ENCODE results near the gene JAG2.
A peak's percentile ranks its signal among the peaks of the same experiment; 100 is the strongest.

Gene JAG2

DNA sequence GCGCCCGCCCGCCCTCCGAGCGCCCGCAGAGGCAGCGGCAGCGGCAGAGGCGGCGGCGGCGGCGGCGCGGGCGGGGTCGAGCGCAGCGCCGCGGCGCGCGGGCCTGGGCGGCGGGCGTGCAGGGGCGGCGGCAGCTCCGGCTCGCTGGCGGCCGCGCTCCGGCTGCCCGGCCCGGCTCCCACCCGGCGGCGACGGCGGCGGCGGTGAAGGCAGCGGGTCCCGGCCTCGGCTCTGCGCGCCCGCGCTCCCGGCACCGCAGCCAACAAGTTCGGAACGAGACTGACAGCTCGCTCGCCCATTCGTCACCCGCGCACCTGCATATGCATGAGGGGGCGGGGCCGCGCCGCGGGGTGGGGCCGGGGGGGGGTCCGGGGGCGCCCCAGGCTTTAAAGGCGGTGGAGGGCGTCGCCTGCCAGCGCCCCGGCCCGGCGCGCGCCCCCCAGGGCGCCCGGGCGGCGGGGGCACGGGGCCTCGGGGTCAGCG lies at the start of gene JAG2:
Gene JAG2 (minus strand): TSS at position 281 of the 483 bp plus-strand sequence. CDS start 356 bp downstream, outside the sequence.
- DNase-seq (ENCODE audit: low spot score) = peak; percentile 61

DNA sequence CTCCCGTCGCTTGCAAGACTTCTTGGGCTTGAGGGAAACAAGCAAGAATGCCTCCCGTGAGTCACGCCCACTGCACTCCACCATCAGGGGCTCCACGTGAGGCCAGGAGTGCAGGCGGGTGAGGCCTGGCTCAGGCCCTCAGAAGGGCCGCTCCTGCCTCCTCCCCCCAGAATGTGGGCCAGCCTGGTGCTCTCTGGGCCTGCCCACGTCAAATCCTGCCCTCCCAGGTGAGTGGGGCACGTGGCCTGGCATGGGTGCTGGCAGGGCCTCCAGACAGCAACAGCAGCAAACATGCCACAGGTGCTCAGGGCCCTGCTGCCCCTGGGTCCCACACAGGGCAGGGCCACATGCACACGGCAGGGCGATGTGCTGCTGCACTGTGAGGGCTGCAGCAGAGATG lies 49.2 kb upstream of the JAG2 start:
- DNase-seq (ENCODE audit: low spot score) = no peak

GRCh38 chr14:105216490-105217247 lies 48.1 kb upstream of the JAG2 start:
- DNase-seq (ENCODE audit: low spot score) = no peak

- DNase-seq (ENCODE audit: low spot score) = no peak
These were observed 47.0 kb upstream of the JAG2 start for GRCh38 chr14:105215602-105216001.

- no peak for DNase-seq (ENCODE audit: low spot score)
These were observed 45.8 kb upstream of the JAG2 start for GRCh38 chr14:105214324-105214915.

DNA sequence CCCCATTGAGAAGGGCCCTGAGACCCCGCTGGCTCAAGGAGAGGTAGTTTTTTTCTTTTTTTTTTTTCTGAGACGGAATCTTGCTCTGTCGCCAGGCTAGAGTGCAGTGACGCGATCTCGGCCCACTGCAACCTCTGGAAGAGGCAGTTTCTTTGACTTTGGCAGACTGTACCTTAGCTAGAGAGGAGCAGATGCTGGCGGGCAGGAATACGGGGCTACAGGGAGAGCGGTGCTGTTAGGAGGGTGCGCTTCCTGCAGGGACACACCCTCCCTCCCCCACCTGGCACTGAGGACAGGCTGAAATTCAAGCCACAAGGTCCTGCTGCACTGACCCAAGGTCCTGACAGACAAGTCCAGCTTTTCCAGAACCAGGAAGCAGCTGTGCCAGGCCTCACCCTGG lies 44.8 kb upstream of the JAG2 start:
- no peak for DNase-seq (ENCODE audit: low spot score)

GRCh38 chr14:105212541-105213300 lies 44.1 kb upstream of the JAG2 start:
- no peak for DNase-seq (ENCODE audit: low spot score)

DNA sequence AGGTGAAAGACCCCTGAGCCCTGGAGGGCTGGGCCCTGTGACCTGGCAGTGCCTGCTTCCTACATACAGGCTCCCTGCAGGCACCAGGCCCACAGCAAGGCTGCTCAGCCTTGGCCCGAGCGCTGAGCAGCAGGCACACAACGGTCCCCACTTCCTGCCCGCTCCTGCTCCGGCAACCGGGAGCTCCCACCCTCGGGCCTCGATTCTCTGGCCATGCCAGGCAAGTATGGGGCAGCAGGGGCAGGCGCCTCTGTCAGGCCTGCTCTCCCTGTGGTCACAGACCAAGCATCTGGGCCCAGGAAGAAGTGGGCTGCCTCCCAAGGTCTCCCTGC lies 43.1 kb upstream of the JAG2 start:
- no peak for DNase-seq (ENCODE audit: low spot score)

- no peak for DNase-seq (ENCODE audit: low spot score)
These were observed 42.6 kb upstream of the JAG2 start for GRCh38 chr14:105211086-105211757.

DNA sequence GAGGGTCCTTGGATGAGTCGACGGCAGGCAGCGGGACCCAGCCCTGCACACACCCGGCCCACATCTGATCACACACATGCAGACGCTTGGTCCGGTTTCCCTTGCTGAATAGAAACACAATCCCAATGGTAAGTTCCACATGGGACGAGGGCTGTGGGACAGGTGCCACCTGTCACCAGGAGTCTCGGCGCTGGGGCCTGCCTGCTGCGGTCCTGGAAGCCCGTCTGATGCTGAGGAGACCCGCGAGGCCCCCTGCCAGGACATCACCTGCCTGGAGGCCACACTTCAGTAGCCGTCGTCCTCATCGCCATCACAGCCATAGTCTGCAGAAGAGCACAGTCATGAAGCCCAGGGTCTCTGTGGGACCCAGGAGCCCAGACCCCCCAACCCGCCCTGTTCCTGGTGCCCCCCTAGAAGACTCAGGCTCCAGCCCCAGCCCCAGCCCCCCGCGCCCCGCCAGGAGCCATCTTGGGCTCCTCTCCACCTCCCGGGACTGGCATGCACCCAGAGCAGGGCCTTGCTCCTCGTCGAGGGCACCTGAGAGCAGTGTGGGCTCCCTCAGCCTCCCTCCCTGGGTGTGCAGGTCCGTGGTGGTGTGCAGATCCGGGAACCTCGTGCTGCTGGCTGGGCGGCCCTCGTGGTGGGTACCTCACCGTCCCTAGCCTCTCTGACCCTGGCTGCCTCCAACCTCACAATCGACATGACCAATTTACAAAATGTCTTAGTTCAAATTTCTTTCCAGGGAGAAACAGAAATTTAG lies 41.9 kb upstream of the JAG2 start:
- no peak for DNase-seq (ENCODE audit: low spot score)

DNA sequence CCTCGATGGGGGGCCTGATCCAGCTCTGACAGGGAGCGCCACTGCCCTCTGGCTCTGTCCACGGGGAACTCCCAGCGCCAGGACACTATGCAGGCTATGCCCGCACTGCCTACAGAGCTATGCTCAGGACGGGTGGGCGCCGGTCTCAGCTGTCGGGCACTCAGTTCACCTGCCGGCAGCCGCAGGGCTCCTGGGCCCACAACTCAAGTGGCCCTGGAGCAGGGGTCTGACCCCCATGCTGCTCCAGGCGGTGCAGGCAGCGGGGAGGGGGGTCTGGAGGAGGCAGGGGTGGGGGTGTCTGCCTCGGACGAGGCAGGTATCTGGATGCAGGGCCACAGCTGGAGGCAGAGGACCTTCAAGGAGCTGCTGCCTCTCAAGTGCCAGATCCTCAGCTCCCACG lies 41.1 kb upstream of the JAG2 start:
- no peak for DNase-seq (ENCODE audit: low spot score)

GRCh38 chr14:105209091-105209490 lies 40.5 kb upstream of the JAG2 start:
- DNase-seq (ENCODE audit: low spot score) = no peak

- no peak for DNase-seq (ENCODE audit: low spot score)
These were observed 40.1 kb upstream of the JAG2 start for GRCh38 chr14:105208738-105209075.

DNA sequence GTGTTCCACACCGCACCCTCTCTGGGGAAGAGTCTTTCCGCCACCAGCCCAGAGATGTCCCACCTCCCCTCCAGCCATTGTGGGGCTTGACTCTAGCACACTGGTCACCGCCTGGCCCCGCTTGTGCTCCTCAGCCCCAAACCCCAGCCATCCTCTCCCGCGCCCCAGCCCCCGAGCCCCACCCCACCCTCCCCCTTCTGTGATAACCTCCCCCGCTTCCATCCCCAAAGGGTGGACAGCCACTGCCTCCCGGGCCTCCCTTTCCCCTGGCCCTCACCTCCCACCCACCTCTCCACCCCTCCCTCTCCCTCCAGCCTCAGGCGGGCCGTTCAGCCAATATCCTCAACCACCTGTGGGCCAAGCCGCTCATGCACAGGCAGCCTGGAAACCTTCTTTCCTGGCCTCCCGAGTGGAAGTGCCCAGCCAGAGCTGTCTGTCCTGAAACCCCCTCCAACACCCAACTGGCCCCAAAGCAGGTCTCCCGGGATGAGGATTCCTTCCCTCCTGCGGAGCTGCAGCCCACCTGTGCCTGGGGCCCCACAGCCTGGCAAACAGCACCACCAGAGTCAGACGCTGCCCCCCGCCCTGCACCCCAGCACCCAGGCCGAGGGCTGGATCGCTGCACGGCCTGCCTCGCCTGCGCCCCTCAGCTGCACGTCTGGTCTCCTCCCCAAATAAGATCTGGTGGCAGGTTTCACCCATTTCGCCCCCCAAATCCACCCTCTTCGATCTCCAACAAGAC lies 39.6 kb upstream of the JAG2 start:
- no peak for DNase-seq (ENCODE audit: low spot score)

DNA sequence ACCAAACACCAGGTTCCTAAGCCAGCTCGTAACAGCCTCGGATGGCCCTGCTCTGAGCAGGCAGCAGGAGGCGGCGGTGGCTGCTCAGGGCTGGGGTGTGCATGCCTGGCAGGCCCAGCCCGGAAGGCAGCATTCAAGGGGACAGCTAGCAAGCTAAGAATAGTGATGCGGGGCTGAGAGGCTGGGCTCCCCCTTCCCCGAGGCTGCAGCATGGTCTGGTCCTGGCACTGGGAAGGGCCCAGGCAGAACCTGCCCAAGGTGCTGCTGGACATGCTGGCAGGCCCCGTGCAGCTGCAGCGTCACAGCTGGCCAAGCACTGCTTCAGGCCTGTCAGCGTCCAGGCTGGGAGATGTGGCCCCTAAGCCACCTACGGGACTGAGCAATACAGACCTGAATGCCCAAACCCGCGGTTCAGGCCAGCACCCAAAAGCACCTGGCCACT lies 38.9 kb upstream of the JAG2 start:
- DNase-seq (ENCODE audit: low spot score) = no peak

GRCh38 chr14:105206873-105207272 lies 38.3 kb upstream of the JAG2 start:
- DNase-seq (ENCODE audit: low spot score) = no peak

DNA sequence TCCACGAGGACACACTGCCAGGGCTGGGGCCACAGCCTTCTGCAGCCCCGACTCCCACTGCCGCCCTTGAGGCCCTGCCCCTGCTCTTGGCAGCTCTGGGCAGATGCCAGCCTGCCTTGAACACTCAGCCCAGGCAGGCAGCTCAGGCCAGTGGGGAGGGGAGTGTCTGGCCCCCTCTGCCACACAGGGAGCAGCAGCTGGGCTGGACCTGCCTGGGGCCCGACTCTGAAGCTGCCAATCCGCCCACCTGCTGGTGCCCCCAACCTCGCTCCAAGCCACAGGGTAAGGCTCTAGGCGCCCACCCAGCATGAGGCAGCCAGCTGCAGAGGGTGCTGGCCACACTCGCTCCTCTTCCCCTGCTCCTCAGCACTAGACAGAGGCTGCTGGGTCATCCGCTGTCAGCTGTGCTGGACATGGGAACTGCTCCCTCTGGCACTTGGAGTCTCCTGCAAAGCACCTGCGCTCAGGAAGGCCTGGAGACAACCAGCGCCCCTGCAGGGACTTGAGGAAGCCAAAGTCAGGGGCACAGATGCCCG lies 37.2 kb upstream of the JAG2 start:
- no peak for DNase-seq (ENCODE audit: low spot score)

DNA sequence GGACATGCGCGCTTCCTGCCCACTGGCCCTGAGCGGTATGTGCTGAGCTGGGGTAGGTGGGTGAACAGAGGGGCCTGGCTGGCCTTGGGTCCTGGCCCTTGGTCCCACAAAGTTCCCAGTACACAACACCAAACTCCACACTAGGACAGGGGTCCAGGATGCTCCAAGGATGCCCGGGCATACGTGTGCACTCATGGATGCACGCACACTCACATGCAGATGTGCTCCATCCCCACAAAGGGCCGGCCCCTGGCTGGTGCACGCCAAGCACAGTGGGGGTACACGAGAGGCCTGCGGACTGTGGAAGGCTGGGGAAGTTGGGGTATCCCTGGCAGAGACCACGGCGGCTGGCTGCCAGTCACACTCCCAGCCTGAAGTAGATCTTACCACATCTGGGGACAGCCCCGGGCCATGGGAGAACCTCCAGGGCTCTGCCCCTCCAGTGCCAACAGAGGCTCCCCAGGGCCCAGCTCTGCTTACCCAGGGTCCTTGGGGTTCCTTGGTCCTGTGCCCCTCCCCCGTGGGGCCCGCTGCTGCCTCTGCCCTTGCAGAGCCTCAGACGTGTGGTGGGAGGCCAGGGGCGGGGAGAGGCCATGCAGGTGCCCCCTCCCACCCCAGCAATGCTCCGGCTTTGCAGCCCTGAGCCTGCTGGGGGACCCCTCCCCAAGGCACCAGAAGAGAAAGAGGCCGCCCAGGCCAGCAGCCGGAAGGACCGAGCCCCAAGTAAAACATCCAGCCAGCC lies 36.5 kb upstream of the JAG2 start:
- DNase-seq (ENCODE audit: low spot score) = no peak

DNA sequence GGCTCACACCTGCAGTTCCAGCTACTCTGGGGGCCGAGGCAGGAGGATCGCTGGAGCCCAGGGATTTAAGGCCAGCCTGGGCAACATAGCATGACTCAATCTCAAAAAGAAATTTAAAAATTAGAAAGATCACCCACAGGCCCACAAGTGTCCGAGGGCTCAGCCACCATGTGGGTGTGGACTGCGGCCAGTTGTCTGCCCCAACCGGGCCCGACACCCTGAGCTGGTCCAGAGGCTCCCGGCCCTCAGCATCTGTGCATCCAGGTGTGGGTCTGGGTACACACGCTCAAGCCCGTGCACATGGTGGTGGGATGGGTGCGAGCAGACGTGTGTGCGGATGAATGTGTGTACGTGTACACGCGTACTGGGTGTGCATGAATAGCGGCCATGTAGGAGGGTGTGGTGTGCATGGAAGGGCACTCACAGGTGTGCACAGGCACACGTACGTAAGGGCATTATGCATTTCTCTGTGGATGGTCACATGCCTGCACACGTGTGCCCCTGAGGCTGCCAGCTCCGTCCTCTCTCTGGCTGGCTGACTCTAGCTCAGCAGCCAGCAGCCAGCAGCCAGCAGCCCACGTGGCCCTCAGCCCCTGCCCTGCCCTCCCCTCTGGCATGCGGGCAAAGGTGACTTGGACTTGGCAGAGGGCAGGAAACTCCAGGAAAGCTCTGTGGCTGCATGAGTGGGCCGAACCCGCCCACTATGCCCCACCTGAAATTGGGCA lies 35.8 kb upstream of the JAG2 start:
- peak; percentile 89 for DNase-seq (ENCODE audit: low spot score)

Data from kidney tubule cell (primary cell).